Activated naive CD4-positive, alpha-beta T cell (primary cell): Measurements from ENCODE around the gene RYR1.
"Not testable (repeated sequence)": the region's sequence is repeated elsewhere in the genome, so short reads cannot be mapped to it uniquely, and the experiment has no call there.

Experiments used
- DNase-seq, 4 experiments: peaks; one replicate each; lab custom pipeline; 2025; lab: John Stamatoyannopoulos, UW

Gene RYR1

DNA sequence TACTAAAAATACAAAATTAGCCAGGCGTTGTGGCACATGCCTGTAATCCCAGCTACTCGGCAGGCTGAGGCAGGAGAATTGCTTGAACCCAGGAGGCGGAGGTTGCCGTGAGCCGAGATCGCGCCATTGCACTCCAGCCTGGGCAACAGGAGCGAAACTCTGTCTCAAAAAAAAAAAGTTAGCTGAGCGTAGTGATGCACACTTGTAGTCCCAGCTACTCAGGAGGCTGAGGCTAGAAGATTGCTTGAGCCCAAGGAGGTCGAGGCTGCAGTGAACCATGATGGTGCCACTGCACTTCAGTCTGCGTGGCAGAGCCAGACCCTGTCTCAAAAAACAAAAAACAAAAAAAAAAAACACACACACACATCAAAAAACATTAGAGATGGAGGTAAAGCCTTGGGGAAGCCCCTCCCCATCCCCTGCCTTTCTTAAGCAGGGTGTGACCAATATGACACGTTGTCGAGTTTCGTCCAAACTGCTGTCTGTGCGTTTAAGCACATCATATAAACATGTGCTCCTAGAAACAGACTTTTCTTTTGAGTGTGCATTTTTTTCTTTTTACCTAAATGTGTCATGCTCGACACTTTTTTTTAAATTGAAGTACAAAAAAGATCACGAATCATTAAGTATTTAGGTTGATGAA lies 6.3 kb upstream of the RYR1 start:
- not testable (repeated sequence) for DNase-seq

DNA sequence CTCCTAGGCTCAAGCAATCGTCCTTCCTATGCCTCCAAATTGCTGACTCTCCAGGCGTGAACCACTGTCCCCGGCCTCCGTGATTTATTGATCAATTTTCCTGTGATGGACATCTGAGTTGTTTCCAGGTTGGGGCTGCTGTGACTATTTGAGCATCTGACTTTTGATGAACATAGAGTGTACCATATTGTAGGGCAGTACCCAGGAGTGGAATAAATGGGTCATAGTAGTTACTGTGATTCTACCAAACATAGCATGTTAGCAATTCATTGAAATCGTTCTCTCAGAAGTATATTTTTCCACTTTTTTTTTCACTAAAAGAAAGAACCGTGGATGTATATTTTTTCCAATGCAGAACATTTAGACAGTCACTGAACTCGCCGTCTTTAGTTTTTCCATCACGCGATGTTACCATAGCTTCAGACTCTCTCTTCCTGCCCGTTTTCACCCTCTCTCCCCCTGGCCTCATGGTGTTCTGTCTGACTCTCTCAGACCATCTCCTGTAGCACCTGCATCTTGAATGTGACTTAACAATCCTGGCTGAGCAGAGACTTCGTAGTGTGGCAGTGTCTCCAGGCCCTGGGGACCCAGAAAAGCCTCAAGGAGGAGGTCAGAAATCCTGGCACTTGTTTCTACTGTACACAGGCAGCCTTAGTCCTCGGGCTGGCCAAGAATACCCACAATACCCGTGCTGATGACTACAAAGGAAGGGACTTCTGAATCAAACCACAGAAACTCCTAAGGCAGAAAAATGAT lies 4.3 kb upstream of the RYR1 start:
- DNase-seq: no peak

DNA sequence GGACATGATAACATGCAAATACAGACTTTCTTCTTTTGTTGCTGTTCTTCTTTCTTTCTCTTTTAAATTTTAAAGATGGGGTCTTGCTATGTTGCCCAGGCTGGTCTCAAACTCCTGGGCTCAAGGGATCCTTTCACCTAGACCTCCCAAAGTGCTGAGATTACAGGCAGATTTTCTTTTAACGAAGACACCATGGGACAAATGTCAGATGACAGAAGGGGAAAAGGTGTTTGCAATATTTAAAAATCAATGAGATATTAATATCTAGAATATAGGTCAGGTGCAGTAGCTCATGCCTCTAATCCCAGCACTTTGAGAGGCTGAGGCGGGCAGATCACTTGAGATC lies 3.7 kb upstream of the RYR1 start:
- no peak for DNase-seq

DNA sequence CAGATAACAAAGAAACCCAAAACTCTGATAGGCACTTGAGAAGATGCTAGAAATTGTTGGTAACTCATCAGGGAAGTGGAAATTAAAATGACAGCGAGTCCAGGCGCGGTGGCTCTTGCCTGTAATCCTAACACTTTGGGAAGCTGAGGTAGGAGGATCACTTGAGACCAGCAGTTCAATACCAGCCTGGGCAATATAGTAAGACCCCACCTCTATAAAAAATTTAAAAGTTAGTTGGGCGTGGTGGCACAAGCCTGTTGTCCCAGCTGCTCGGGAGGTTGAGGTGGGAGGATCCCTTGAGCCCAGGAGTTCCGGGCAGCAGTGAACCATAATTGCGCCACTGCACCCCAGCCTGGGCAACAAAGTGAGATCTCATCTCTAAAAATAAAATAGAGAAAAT lies 2.6 kb upstream of the RYR1 start:
- DNase-seq: no peak

DNA sequence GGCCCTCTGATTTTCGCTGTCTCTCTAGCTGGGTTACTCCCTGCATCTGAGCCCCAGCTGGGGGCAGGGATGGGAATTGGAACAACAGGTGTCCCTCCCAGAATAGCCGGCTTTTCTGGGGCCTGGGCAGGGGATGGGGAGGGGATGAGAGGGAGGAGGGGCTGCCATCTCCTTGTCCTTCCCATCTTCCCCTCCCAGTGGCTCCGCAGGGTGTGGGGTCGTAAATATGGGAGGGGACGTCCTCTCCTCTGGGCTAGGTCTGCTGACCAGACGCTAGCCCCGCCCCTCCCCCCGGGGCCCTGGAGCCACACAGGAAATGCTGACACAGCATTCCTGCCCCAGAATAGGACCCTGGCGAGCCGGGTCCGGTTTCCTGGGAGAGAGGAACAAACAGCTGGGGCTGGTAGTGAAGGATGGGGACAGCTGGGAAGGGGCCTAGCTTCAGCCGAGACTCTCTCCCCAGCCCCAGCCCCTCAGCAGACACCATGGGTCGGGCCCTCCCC lies 1.1 kb downstream of the RYR1 start:
- no peak for DNase-seq

DNA sequence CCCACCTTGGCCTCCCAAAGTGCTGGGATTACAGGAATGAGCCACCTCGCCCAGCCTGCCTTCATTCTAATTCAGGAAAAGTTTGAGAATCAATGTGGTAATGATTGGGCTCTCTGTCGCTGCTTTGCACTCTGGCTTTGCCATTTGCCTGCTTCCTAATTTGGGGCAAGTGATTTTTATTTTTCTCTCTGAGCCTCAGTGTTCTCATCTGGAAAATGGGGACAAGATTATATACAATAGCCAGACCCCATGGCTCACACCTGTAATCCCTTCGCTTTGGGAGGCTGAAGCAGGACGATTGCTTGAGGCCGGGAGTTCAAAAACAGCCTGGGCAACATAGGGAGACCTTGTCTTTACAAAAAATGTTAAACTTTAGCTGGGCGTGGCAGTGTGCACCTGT lies 3.8 kb downstream of the RYR1 start:
- no peak for DNase-seq

DNA sequence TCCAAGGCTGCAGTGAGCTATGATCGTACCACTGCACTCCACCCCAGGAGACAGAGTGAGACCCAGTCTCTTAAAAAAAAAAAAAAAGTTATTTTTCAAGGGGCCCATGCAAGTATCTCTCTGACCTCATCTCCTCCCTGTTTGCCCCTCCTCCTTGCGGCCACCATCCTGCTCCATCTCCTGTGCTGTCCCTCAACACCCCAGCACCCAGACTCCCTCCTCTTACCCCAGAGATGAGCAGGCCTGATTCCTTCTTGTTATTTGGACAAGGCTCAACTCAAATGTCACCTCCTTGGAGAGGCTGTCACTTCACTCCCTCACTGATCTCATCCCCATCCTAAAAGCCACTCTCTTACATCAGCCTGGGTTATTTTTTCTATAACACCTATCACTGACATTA lies 4.4 kb downstream of the RYR1 start:
- no peak for DNase-seq

DNA sequence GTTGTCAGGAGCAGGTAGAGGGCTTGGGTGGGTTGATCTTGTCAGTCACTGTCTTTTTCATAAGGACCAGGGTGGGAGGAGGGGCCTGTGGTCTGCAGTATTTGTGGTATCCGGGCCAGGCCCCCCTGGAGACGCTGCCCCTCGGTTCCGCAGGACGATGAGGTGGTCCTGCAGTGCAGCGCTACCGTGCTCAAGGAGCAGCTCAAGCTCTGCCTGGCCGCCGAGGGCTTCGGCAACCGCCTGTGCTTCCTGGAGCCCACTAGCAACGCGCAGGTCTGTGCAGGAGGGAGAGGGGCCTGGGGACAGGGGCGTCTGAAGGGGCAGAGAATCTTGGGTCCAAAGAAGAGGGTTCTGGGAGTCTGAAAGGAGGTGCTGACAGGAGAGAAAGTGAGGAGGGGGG lies 7.1 kb downstream of the RYR1 start:
- DNase-seq: no peak

DNA sequence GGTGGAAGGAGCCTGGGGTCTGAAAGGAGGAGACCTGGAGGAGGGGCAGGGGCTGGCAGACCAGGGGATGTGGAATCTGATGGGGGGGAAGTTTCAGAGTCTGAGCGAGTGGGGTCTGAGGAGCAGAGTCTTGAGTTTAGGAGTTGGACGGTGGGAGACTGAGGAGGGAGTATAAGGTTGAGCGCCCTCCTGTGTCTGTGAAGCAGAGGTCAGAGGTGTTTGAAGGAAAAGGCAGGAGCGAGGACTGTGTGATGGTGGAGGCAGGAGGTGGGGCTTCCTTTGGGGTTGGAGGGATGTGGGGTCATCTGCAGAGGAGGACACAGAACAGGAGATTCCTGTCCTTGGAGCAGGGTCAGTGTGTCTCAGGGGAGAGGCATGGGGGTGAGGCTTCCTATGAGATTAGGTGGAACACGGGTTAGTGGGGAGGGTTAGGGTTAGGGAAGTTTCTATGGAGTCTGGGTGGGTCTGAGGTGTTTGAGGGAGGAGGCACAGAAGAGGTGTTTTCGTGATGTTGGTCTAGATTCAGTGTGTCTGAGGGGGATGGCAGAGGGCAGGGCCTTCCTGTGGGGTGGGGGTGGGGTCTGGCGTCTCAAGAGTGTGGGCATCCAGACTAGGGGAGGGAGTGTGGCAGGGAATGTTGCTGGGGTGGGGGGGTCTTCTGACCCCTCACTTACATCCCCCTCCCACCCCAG lies 8.3 kb downstream of the RYR1 start:
- no peak for DNase-seq

DNA sequence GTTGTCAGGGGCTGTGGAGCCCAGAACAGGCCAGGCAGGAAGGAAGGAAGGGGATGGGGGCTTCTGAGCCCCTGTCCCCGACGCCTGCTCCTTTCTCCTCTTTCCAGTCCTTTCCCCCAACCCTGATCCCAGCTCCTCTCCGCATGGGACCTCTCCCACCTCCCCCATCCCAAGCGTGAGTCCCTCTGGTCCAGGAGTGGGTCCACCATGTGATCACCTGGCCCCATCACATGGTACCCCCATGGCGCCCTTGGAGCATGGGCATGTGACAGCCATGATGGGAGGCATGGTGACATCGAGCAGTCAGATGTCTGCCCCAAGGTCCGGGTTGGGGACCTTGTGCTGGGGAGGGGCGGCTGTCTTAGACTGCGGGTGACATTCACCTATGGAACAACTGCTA lies 9.2 kb downstream of the RYR1 start:
- DNase-seq: no peak

DNA sequence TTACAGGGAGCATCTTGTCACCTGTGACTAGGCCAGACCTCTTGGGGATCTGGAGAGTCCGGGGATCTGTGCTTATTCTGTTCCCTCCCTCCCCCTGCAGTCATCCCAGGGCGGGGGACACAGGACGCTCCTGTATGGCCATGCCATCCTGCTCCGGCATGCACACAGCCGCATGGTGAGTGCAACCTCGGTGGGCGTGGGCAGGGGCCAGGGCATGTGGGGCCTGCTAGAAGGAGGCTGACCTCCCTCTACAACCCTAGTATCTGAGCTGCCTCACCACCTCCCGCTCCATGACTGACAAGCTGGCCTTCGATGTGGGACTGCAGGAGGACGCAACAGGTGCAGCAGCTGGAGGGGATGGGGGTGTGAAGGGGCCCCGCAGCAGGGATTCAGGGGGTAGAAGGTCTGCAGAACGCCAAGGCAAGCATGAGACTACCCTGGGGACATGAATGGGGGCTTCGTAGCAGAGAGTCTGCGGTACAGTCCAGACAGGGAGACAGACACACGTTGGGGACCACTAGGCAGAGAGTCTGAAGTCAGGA lies 10.0 kb downstream of the RYR1 start:
- no peak for DNase-seq

DNA sequence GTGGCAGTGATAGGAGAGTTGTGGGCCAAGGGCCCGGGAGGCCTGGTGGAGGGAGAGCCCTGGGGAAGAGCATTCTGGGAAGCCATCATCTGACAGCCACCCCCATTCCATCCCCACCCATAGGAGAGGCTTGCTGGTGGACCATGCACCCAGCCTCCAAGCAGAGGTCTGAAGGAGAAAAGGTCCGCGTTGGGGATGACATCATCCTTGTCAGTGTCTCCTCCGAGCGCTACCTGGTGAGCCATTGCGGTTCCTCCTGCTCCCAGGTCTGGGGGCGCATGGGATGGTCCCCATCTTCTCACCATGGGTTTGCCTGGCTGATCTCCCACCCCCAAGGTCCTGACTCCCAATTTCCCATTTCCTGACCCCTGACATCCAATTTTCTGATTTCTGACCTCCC lies 10.5 kb downstream of the RYR1 start:
- no peak for DNase-seq

DNA sequence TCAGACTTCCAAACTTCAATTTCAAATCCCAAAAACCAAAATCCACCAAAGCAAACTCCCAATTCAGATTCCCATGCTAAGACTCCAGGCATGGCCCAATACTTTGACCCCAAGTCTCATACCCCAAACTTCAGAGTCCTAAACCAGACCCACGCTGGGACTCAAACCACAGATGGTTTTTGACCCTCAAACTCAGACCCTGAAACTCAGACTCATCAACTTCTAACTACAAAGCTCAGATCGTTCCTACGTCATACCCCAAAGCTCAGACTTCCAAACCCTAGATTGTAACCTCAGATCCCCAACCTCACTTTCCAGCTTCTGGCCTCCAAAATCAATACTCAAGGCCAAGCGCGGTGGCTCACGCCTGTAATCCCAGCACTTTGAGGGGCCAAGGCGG lies 11.9 kb downstream of the RYR1 start:
- no peak for DNase-seq

DNA sequence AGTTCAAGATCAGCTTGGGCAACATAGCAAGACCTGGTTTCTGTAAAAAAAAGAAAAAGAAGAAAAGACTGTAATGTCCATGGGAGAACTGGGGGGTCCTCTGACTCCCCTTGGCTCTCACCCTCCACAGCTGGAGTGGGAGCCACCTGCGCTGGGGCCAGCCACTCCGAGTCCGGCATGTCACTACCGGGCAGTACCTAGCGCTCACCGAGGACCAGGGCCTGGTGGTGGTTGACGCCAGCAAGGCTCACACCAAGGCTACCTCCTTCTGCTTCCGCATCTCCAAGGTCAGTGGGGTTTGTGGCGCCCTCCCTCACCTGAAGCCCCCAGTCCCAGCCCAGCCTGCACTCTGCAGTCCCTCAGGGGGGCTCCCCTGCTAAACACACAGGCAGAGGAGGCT lies 14.7 kb downstream of the RYR1 start:
- no peak for DNase-seq

DNA sequence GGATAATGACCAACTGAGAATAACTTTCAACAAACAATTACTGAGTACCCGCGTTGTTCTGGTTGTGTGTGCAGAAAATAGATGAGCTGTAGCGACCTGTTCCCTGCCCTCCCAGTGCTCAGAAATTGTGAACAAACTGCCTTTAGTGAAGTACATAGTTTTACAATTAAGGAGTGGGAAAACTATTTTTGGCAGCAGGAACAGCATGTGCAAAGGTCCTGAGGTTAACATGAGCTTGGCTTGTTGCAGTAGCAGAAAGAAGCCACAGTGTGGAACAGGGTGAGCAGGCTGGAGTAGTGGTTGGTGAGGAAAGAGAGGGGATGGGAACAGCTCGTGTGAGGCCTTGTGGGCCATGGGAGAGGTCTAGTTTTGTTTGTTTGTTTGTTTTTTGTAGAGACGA lies 16.0 kb downstream of the RYR1 start:
- no peak for DNase-seq

DNA sequence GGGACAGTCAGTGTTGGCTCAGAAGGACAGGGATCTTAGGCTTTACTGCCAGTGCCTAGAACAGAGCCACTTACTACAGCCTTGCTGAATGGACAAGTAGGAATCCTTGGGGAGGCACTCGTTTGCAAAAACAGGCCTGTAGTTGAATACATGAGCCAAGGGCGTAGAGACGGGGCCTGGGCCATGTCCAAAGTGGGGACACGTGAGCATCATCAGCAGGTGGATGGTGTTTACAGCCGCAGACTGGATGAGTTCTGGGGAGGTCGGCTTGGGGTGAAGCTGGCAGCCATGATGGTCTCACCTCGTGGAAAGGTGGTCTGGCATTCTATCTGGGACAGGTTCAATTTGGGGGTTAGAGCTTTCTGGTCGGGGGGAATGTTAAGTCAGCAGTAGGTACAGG lies 17.5 kb downstream of the RYR1 start:
- no peak for DNase-seq

DNA sequence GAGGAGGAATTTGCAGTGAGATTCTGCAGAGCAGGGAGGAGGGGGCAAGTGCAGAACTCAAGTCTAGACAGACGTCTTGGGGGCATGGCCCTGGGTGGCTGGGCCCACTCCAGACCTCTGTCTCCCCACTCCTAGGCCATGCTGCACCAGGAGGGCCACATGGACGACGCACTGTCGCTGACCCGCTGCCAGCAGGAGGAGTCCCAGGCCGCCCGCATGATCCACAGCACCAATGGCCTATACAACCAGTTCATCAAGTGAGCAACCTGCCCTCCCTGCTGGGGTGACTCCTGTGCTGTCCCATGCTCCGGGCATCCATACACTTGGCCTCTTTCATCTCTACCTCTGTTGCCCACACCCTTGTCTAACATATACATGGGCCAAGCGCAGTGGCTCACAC lies 18.1 kb downstream of the RYR1 start:
- no peak for DNase-seq

DNA sequence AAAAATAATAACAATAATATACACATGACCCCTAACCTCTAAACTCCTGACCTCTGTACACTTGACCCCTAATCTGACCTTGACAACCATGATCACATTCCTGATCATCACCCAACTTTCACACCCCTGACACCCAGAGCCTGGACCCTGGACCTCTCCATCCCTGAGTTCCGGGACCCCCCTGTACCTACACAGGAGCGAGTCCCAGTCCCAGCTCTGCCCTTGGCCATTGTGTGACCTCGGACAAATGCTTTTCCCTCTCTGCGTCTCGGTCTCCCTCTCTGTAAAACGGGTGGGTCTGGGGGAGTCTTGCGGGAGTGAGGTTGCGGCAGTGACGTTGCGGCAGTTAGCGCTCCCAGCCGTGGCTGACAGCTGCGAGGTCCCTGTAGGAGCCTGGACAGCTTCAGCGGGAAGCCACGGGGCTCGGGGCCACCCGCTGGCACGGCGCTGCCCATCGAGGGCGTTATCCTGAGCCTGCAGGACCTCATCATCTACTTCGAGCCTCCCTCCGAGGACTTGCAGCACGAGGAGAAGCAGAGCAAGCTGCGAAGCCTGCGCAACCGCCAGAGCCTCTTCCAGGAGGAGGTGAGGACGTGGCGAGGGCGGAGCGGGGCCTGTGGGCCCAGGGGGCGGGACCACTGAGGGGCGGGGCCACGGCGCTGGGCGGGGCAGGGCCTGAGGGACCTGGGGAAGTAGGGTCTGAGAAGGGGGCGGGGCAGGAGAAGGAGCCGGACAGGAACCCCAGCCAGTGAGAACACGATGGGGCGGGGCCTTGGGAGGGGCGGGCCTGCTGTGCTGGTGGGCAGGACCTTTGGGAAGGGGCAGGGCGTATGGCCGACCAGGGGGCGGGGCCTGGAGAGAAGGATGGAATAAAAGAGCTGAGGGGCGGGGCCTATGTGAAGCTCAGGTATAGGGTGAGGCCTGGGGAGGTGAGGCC lies 19.2 kb downstream of the RYR1 start:
- DNase-seq: no peak

DNA sequence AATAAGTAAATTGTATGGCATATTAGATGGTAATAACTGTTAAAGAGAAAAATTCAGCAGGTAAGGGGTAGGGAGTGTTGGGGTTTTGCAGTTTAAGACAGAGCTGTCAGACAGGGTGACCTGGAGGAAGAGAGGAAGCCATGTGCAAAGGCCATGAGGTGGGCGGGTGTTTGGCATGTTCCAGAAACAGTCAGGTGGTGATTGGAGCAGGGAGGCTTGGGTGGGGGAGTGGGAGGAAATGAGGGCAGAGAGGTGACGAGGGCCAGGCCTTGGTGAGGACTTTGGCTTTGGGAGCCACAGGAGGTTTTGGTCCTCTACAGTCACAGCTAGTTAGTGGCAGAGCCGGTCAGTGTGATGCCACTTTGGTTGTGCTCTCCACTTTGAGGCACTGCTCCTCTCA lies 20.1 kb downstream of the RYR1 start:
- DNase-seq: no peak

DNA sequence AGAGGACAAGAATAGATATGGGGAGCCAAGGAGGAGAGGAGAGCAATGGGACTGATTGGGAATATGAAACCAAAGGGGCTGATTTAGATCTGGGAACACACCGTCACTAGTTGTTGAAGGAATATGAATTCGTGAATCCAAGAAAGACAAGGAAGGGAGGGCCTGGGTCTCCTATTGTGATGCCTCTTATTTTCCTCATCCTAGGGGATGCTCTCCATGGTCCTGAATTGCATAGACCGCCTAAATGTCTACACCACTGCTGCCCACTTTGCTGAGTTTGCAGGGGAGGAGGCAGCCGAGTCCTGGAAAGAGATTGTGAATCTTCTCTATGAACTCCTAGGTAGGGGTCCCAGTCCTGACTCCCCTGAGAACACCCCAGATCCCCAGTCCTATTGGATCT lies 21.5 kb downstream of the RYR1 start:
- DNase-seq: no peak

DNA sequence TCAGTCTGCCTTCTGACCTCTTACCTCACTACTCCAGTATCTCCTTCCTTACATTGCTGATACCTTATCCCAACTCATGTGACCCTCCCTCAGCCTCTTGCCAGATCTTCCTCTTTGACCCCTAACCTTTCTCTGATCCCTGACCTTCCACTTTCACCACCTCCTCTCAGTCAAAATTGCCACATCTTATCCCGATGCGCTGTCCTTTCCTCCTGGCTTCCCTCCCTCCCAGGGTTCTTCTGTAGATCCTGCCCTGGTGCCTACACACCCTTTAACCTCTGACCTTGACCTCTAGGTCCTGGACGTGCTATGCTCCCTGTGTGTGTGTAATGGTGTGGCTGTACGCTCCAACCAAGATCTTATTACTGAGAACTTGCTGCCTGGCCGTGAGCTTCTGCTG lies 23.7 kb downstream of the RYR1 start:
- no peak for DNase-seq
